ENCODE results near the gene PRKAR1B.

Gene PRKAR1B

GRCh38 chr7:726084-726853, 812 bp downstream of the PRKAR1B start, which contains the start of gene DNAAF5:
Gene DNAAF5, plus strand, starts transcription at chr7:726699. Its CDS starts 22 bp downstream, at chr7:726721.
- Histone ChIP-seq H3K4me3 (replicated peaks; ENCODE audit: low read depth, low read length) (peak within 1 kb of the TSS; percentile 80), H3K27me3 (replicated peaks; ENCODE audit: control insufficient read depth, insufficient read depth, low read length) (no peaks in the 10 kb centered on the region), H3K36me3 (ENCODE audit: control insufficient read depth, insufficient read depth, low read length) (peaks cover 10% of the 10 kb centered on the region)
- TF ChIP-seq, protein P1, sequence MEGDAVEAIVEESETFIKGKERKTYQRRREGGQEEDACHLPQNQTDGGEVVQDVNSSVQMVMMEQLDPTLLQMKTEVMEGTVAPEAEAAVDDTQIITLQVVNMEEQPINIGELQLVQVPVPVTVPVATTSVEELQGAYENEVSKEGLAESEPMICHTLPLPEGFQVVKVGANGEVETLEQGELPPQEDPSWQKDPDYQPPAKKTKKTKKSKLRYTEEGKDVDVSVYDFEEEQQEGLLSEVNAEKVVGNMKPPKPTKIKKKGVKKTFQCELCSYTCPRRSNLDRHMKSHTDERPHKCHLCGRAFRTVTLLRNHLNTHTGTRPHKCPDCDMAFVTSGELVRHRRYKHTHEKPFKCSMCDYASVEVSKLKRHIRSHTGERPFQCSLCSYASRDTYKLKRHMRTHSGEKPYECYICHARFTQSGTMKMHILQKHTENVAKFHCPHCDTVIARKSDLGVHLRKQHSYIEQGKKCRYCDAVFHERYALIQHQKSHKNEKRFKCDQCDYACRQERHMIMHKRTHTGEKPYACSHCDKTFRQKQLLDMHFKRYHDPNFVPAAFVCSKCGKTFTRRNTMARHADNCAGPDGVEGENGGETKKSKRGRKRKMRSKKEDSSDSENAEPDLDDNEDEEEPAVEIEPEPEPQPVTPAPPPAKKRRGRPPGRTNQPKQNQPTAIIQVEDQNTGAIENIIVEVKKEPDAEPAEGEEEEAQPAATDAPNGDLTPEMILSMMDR (IDR thresholded peaks at IDR 0.05; ENCODE audit: insufficient read depth, low read length, poor library complexity, severe bottlenecking) = no peak
- DNase-seq (ENCODE audit: extremely low read depth, insufficient read length) = peak; percentile 95

- TF ChIP-seq, protein P1 (IDR thresholded peaks at IDR 0.05; ENCODE audit: insufficient read depth, low read length, poor library complexity, severe bottlenecking) = no peak
- Histone ChIP-seq H3K4me3 (replicated peaks; ENCODE audit: low read depth, low read length) (peak overlapping the region; percentile 80), H3K36me3 (ENCODE audit: control insufficient read depth, insufficient read depth, low read length) (peaks cover 10% of the 10 kb centered on the region), H3K27me3 (replicated peaks; ENCODE audit: control insufficient read depth, insufficient read depth, low read length) (no peaks in the 10 kb centered on the region)
- no peak for DNase-seq (ENCODE audit: extremely low read depth, insufficient read length)
Measured at GRCh38 chr7:725223-726005, 1.7 kb downstream of the PRKAR1B start.

DNA sequence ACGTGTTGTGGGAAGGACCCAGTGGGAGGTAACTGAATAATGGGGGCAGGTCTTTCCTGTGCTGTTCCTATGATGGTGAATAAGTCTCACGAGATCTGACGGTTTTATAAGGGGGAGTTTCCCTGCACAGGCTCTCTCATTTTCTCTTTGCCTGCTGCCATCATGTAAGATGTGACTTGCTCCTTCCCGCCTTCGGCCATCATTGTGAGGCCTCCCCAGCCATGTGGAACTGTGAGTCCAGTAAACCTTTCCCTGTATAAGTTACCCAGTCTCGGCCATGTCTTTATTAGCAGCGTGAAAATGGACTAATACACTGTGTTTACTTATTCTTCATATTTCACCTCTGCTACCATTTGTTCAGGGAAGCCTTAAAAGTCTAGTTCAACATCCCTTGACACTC, 2.8 kb downstream of the PRKAR1B start:
- TF ChIP-seq, protein P1 (IDR thresholded peaks at IDR 0.05; ENCODE audit: insufficient read depth, low read length, poor library complexity, severe bottlenecking) = no peak
- H3K36me3 ChIP-seq (ENCODE audit: control insufficient read depth, insufficient read depth, low read length) = peaks cover 5% of the 10 kb centered on the region
- no peak overlapping the region for H3K4me3 ChIP-seq (replicated peaks; ENCODE audit: low read depth, low read length)
- DNase-seq (ENCODE audit: extremely low read depth, insufficient read length) = no peak
- no peaks in the 10 kb centered on the region for H3K27me3 ChIP-seq (replicated peaks; ENCODE audit: control insufficient read depth, insufficient read depth, low read length)

DNA sequence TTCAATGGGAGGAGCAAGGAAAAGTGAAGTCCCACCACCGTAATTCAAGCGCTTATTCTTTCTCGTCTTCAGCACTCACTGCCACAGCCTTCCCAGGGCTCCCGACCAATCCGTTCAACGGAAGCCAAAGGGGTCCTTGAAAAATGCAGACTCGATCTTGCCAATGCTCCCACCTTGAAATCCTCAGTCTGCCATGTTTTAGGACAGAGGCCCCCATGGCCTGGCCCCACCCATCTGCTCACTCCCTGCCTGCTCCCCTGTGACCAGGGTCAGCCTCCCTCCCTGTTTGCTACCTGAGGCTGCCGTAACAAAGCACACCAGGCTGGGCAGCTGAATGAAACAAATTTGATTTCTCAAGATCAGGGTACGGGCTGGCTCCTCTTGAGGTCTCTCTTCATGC, 3.5 kb downstream of the PRKAR1B start:
- no peak for DNase-seq (ENCODE audit: extremely low read depth, insufficient read length)
- no peaks in the 10 kb centered on the region for H3K27me3 ChIP-seq (replicated peaks; ENCODE audit: control insufficient read depth, insufficient read depth, low read length)
- peaks cover 5% of the 10 kb centered on the region for H3K36me3 ChIP-seq (ENCODE audit: control insufficient read depth, insufficient read depth, low read length)
- no peak overlapping the region for H3K4me3 ChIP-seq (replicated peaks; ENCODE audit: low read depth, low read length)
- TF ChIP-seq, protein P1 (IDR thresholded peaks at IDR 0.05; ENCODE audit: insufficient read depth, low read length, poor library complexity, severe bottlenecking) = no peak

- TF ChIP-seq, protein P1 (IDR thresholded peaks at IDR 0.05; ENCODE audit: insufficient read depth, low read length, poor library complexity, severe bottlenecking) = no peak
- Histone ChIP-seq H3K36me3 (ENCODE audit: control insufficient read depth, insufficient read depth, low read length) (peaks cover 5% of the 10 kb centered on the region), H3K4me3 (replicated peaks; ENCODE audit: low read depth, low read length) (no peak overlapping the region), H3K27me3 (replicated peaks; ENCODE audit: control insufficient read depth, insufficient read depth, low read length) (no peaks in the 10 kb centered on the region)
- no peak for DNase-seq (ENCODE audit: extremely low read depth, insufficient read length)
Measured at GRCh38 chr7:721619-722248, 5.3 kb downstream of the PRKAR1B start.
